Astrocyte (in vitro differentiated cells and primary cell): ENCODE results near the gene AIM2. TPM values are rescaled to one million over a fixed set of nuclear protein-coding genes. Genes with fewer than 3 reads are reported as not detected.

Experiments
- DNase-seq: peaks from one replicate; pipeline ENCODE4 v3.0.0-alpha.2; 2010; ENCODE audit warnings: low read depth
- FAIRE-seq: peaks from 2 replicates; lab custom pipeline; 2011; peaks lifted over from hg19 to GRCh38; lab: Jason Lieb, UNC
- H2AFZ ChIP-seq: 2 replicates; pipeline ENCODE4 v1.6.0; 2012; ENCODE audit warnings: low read depth, low read length, inconsistent platforms
- H3K27ac ChIP-seq: 2 replicates; pipeline ENCODE4 v1.5.1; 2011; ENCODE audit warnings: low read depth, low read length, inconsistent platforms
- H3K27me3 ChIP-seq: 2 replicates; pipeline ENCODE4 v1.6.0; 2011; ENCODE audit warnings: low read length, inconsistent platforms; ENCODE audit not compliant: insufficient read depth
- H3K36me3 ChIP-seq: 2 replicates; pipeline ENCODE4 v1.5.1; 2011; ENCODE audit warnings: low read length, inconsistent platforms; ENCODE audit not compliant: insufficient read depth
- H3K4me1 ChIP-seq: 2 replicates; pipeline ENCODE4 v1.5.1; 2011; ENCODE audit warnings: low read length, inconsistent platforms; ENCODE audit not compliant: insufficient read depth
- H3K4me2 ChIP-seq: 2 replicates; pipeline ENCODE4 v1.6.0; 2012; ENCODE audit warnings: low read length, inconsistent platforms
- H3K4me3 ChIP-seq: 2 replicates; pipeline ENCODE4 v1.5.1; 2011; ENCODE audit warnings: low read depth, mild to moderate bottlenecking, low read length, inconsistent platforms; ENCODE audit not compliant: insufficient read depth
- H3K79me2 ChIP-seq: 2 replicates; pipeline ENCODE4 v1.6.0; 2012; ENCODE audit warnings: mild to moderate bottlenecking, low read length, inconsistent platforms; ENCODE audit not compliant: insufficient read depth
- H3K9ac ChIP-seq: 2 replicates; pipeline ENCODE4 v1.6.0; 2012; ENCODE audit warnings: mild to moderate bottlenecking, low read length, inconsistent platforms
- H3K9me3 ChIP-seq: 2 replicates; pipeline ENCODE4 v1.5.1; 2012; ENCODE audit warnings: low read depth, mild to moderate bottlenecking, low read length, inconsistent platforms; ENCODE audit not compliant: insufficient read depth
- H4K20me1 ChIP-seq: 2 replicates; pipeline ENCODE4 v1.6.0; 2012; ENCODE audit warnings: low read length, inconsistent platforms; ENCODE audit not compliant: insufficient read depth
- H3K27ac Mint-ChIP-seq: one replicate; pipeline ENCODE4 v1.8.0; 2021; ENCODE audit warnings: mild to moderate bottlenecking, mixed read lengths; ENCODE audit not compliant: unreplicated experiment
- H3K27me3 Mint-ChIP-seq: one replicate; pipeline ENCODE4 v1.8.0; 2021; ENCODE audit warnings: low read depth, mixed read lengths; ENCODE audit not compliant: unreplicated experiment
- H3K36me3 Mint-ChIP-seq: one replicate; pipeline ENCODE4 v1.8.0; 2021; ENCODE audit warnings: low read depth, mixed read lengths; ENCODE audit not compliant: unreplicated experiment
- H3K4me1 Mint-ChIP-seq: one replicate; pipeline ENCODE4 v1.8.0; 2021; ENCODE audit warnings: low read depth, mixed read lengths; ENCODE audit not compliant: unreplicated experiment
- H3K4me3 Mint-ChIP-seq: one replicate; pipeline ENCODE4 v1.8.0; 2021; ENCODE audit warnings: mild to moderate bottlenecking, moderate library complexity, mixed read lengths; ENCODE audit not compliant: unreplicated experiment
- H3K9me3 Mint-ChIP-seq: one replicate; pipeline ENCODE4 v1.8.0; 2021; ENCODE audit warnings: mild to moderate bottlenecking, mixed read lengths; ENCODE audit not compliant: unreplicated experiment
- EZH2 ChIP-seq: IDR thresholded peaks from 2 replicates; pipeline ENCODE4 v1.6.1; 2012; ENCODE audit warnings: mild to moderate bottlenecking, low read length, inconsistent platforms; ENCODE audit not compliant: insufficient read depth
- total RNA-seq: library from RNA; stranded (reverse); gene quantifications from 2 replicates; pipeline ENCODE4 v1.2.1, GENCODE V29; 2021
- TF ChIP-seq, protein P1 (sequence below): IDR thresholded peaks from 2 replicates; pipeline ENCODE4 v1.5.1; 2011; ENCODE audit warnings: low read depth, mild to moderate bottlenecking, inconsistent platforms, low read length, moderate library complexity; ENCODE audit not compliant: insufficient read depth

The AIM2 gene
- total RNA-seq, 1 donor from 2014 or later, result 1.3 TPM

DNA sequence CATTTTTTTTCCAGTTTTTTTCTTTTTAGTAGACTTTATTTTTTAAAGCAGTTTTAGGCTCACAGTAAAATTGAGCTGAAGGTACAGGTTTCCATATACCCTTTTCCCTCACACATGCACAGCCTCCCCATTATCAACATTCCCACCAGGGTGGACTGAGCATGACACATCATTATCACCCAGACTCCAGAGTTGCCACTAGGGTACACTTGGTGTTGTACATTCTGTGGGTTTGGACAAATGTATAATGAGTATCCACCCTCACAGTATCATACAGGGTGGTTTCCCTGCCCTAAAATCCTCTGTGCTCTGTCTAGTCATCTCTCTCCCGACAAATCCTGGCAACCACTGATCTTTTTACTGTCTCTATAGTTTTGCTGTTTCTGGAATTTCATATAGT lies 3.0 kb upstream of the AIM2 start:
- no peak for FAIRE-seq
- Histone ChIP-seq H3K9me3 (no peaks in the 10 kb centered on the region), H3K4me1 (no peaks in the 10 kb centered on the region), H3K4me2 (no peak overlapping the region), H3K36me3 (no peaks in the 10 kb centered on the region), H3K27ac (no peak overlapping the region), H3K79me2 (no peaks in the 10 kb centered on the region), H3K27me3 (peaks cover 8% of the 10 kb centered on the region), H3K4me3 (no peak overlapping the region), H3K9ac (no peak overlapping the region), H2AFZ (no peak overlapping the region), H4K20me1 (no peaks in the 10 kb centered on the region)
- no peak overlapping the region for H3K4me3 Mint-ChIP-seq
- no peaks in the 10 kb centered on the region for H3K27me3 Mint-ChIP-seq
- peaks cover 7% of the 10 kb centered on the region for H3K4me1 Mint-ChIP-seq
- TF ChIP-seq EZH2, result no peak
- TF ChIP-seq, protein P1, sequence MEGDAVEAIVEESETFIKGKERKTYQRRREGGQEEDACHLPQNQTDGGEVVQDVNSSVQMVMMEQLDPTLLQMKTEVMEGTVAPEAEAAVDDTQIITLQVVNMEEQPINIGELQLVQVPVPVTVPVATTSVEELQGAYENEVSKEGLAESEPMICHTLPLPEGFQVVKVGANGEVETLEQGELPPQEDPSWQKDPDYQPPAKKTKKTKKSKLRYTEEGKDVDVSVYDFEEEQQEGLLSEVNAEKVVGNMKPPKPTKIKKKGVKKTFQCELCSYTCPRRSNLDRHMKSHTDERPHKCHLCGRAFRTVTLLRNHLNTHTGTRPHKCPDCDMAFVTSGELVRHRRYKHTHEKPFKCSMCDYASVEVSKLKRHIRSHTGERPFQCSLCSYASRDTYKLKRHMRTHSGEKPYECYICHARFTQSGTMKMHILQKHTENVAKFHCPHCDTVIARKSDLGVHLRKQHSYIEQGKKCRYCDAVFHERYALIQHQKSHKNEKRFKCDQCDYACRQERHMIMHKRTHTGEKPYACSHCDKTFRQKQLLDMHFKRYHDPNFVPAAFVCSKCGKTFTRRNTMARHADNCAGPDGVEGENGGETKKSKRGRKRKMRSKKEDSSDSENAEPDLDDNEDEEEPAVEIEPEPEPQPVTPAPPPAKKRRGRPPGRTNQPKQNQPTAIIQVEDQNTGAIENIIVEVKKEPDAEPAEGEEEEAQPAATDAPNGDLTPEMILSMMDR, result no peak
- no peak overlapping the region for H3K27ac Mint-ChIP-seq
- no peaks in the 10 kb centered on the region for H3K9me3 Mint-ChIP-seq
- DNase-seq, result no peak
- H3K36me3 Mint-ChIP-seq, result no peaks in the 10 kb centered on the region

DNA sequence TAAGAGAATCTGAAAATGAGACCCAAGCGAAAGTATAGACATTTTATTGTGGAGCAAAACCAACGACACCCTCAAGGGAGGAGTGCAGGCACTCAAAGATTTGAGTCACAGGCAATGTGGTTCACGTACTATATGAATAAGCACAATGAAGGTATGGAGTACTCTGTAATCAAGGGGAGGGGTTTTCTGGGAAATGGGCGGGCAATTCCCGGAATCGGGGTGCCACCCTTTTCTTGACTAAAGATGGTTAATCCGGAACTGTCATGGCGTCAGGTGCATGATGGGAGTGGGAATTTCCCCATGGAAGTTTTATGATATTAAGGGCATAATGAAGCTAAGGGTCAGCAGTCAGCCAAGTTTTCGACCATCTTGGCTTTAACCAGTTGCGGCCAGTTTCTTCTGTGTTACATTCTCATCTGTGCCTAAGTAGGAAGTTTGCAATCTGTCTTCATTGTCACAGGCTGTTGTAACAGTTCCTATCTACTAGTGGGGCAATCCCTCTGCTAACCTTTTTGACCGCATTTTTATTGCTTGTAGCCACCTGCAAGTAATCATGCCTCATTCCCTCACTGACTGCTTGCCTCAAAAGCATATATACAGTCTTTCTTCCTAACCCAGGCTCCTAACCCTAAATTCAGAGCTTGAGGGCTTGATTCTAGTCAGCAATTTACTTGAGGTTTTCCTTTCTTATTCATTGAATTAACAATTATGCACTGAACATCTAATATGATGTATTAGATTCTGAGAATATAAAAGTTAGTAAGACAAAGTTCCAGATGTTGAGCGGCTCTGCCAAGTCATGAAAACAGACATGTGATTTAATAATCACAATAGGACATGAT lies 775 bp upstream of the AIM2 start:
- Histone ChIP-seq H3K4me2 (no peak overlapping the region), H3K27me3 (peaks cover 8% of the 10 kb centered on the region), H3K9ac (no peak overlapping the region), H2AFZ (no peak overlapping the region), H3K4me3 (no peak overlapping the region), H3K27ac (no peak overlapping the region), H3K4me1 (no peaks in the 10 kb centered on the region), H3K36me3 (no peaks in the 10 kb centered on the region), H4K20me1 (no peaks in the 10 kb centered on the region), H3K9me3 (no peaks in the 10 kb centered on the region), H3K79me2 (no peaks in the 10 kb centered on the region)
- H3K4me1 Mint-ChIP-seq, result peaks cover 7% of the 10 kb centered on the region
- TF ChIP-seq EZH2, result no peak
- TF ChIP-seq, protein P1, result no peak
- no peak overlapping the region for H3K27ac Mint-ChIP-seq
- no peaks in the 10 kb centered on the region for H3K9me3 Mint-ChIP-seq
- FAIRE-seq (no peak), DNase-seq (peak; percentile 4)
- H3K4me3 Mint-ChIP-seq, result no peak overlapping the region
- H3K27me3 Mint-ChIP-seq, result no peaks in the 10 kb centered on the region
- H3K36me3 Mint-ChIP-seq, result no peaks in the 10 kb centered on the region
